PFSK-1 (cell line): ENCODE measurements around the gene FLRT3.

Experiments used
- POLR2AphosphoS5 ChIP-seq: IDR thresholded peaks from 2 replicates; pipeline ENCODE4 v1.6.1; 2012; ENCODE audit warnings: low read depth, mild to moderate bottlenecking, control low read depth, low read length, moderate library complexity
- REST ChIP-seq, 2 experiments: IDR thresholded peaks; 2 replicates each; pipeline versions ENCODE4 v1.6.1 to v1.8.0; 2011 to 2012; ENCODE audit warnings: low read depth in 2 of 2, low read length in 2 of 2, control low read depth in 1 of 2, inconsistent platforms in 1 of 2, mild to moderate bottlenecking in 1 of 2, moderate library complexity in 1 of 2; ENCODE audit not compliant: insufficient read depth in 1 of 2
- SIN3A ChIP-seq: IDR thresholded peaks from 2 replicates; pipeline ENCODE4 v1.6.1; 2012; ENCODE audit warnings: mild to moderate bottlenecking, low read length, moderate library complexity, borderline replicate concordance; ENCODE audit not compliant: insufficient read depth

- TF ChIP-seq REST (IDR thresholded peaks at IDR 0.05; ENCODE audit: insufficient read depth in 1 of 2, low read depth in 2 of 2, low read length in 2 of 2), result no peak
- no peak for TF ChIP-seq POLR2AphosphoS5
- TF ChIP-seq SIN3A, result no peak
Observed at GRCh38 chr20:14335052-14335451, 2.4 kb downstream of the FLRT3 start.
